H1 (cell line): ENCODE data around the gene SOX10. TPM values are rescaled to one million over a fixed set of nuclear protein-coding genes. Genes with fewer than 3 reads are reported as not detected.

Source experiments
- CTCF ChIA-PET: fragments of 300-600 bp; sonication (Branson Sonifier 250); formaldehyde crosslinking; loops from one replicate; lab custom pipeline; 2021; ENCODE audit not compliant: partially characterized antibody; lab: Charles Lee
- POLR2A ChIA-PET: fragments of 300-600 bp; sonication (Branson Sonifier 250); formaldehyde crosslinking; loops from one replicate; lab custom pipeline; 2021; ENCODE audit warnings: inconsistent platforms; ENCODE audit not compliant: partially characterized antibody; lab: Charles Lee
- DNase-seq, 2 experiments: peaks; one replicate each; pipeline versions ENCODE4 v3.0.0 to v3.0.0-alpha.2; 2010 to 2022; ENCODE audit warnings: low spot score in 2 of 2, low read depth in 1 of 2, mixed read lengths in 1 of 2
- FAIRE-seq: peaks from 2 replicates; lab custom pipeline; 2011; peaks lifted over from hg19 to GRCh38; lab: Jason Lieb, UNC
- H2AFZ ChIP-seq: 2 replicates; pipeline ENCODE4 v1.8.1; 2012; ENCODE audit warnings: low read length, inconsistent platforms
- H2AK5ac ChIP-seq: 2 replicates; pipeline ENCODE4 v1.6.1; 2013; ENCODE audit warnings: low read depth, low read length
- H2BK120ac ChIP-seq: replicated peaks from 2 replicates; pipeline ENCODE3; 2013; ENCODE audit warnings: low read depth, low read length, inconsistent platforms
- H2BK12ac ChIP-seq: 2 replicates; pipeline ENCODE4 v1.6.1; 2013; ENCODE audit warnings: low read depth, low read length
- H2BK15ac ChIP-seq: 2 replicates; pipeline ENCODE4 v1.6.1; 2013; ENCODE audit warnings: low read length
- H2BK20ac ChIP-seq: 2 replicates; pipeline ENCODE4 v1.6.1; 2013; ENCODE audit warnings: low read length
- H2BK5ac ChIP-seq: 2 replicates; pipeline ENCODE4 v1.6.1; 2013; ENCODE audit warnings: low read depth, low read length
- H3K14ac ChIP-seq: 2 replicates; pipeline ENCODE4 v1.6.1; 2013; ENCODE audit warnings: inconsistent platforms; ENCODE audit not compliant: insufficient read length
- H3K18ac ChIP-seq: 2 replicates; pipeline ENCODE4 v1.6.1; 2013; ENCODE audit warnings: low read length; ENCODE audit errors: extremely low read depth
- H3K23ac ChIP-seq: 2 replicates; pipeline ENCODE4 v1.6.1; 2013; ENCODE audit warnings: inconsistent platforms; ENCODE audit not compliant: insufficient read length
- H3K23me2 ChIP-seq: 2 replicates; pipeline ENCODE4 v1.6.1; 2013; ENCODE audit warnings: low read depth, low read length
- H3K27ac ChIP-seq: 2 replicates; pipeline ENCODE4 v1.6.1; 2011; ENCODE audit warnings: low read depth, low read length, inconsistent platforms
- H3K27me3 ChIP-seq, 4 experiments: replicated peaks in 1 of 4; 1 replicate in 1 of 4; 2 replicates in 3 of 4; pipeline versions ENCODE4 v1.6.1 to v1.8.1; 2011 to 2013; ENCODE audit warnings: low read length in 3 of 4, mild to moderate bottlenecking in 3 of 4, inconsistent platforms in 2 of 4, mixed read lengths in 2 of 4, moderate library complexity in 1 of 4; ENCODE audit not compliant: control insufficient read depth in 3 of 4, insufficient read depth in 3 of 4; ENCODE audit errors: extremely low read depth in 1 of 4
- H3K36me3 ChIP-seq, 4 experiments: 2 replicates each; pipeline versions ENCODE4 v1.6.1 to v1.8.1; 2011 to 2013; ENCODE audit warnings: mild to moderate bottlenecking in 4 of 4, low read length in 3 of 4, moderate library complexity in 2 of 4, control low read depth in 1 of 4, inconsistent platforms in 1 of 4; ENCODE audit not compliant: insufficient read depth in 4 of 4, control insufficient read depth in 2 of 4
- H3K4ac ChIP-seq: replicated peaks from 2 replicates; pipeline ENCODE3; 2013; ENCODE audit warnings: low read length, low read depth, mixed read lengths, inconsistent platforms; ENCODE audit not compliant: insufficient read length
- H3K4me1 ChIP-seq, 4 experiments: replicated peaks in 1 of 4; 1 replicate in 1 of 4; 2 replicates in 3 of 4; pipeline versions ENCODE4 v1.6.1 to v1.8.1; 2011 to 2013; ENCODE audit warnings: low read length in 3 of 4, inconsistent platforms in 2 of 4, mixed read lengths in 1 of 4; ENCODE audit not compliant: insufficient read depth in 4 of 4, control insufficient read depth in 3 of 4
- H3K4me2 ChIP-seq, 2 experiments: 2 replicates each; pipeline versions ENCODE4 v1.6.1 to v1.8.1; 2011 to 2013; ENCODE audit warnings: low read depth in 2 of 2, low read length in 2 of 2, control low read depth in 1 of 2, inconsistent platforms in 1 of 2, mild to moderate bottlenecking in 1 of 2; ENCODE audit not compliant: insufficient read depth in 1 of 2
- H3K4me3 ChIP-seq, 4 experiments: fragments of 200-600, 300-600 bp in 1 of 4; sonication (generic), shearing (Covaris generic), sonication (Bioruptor Twin) in 1 of 4; 2 replicates each; pipeline versions ENCODE4 v1.5.1 to v1.8.1; 2011 to 2016; ENCODE audit warnings: low read length in 4 of 4, low read depth in 3 of 4, control low read depth in 2 of 4, inconsistent platforms in 2 of 4, mild to moderate bottlenecking in 2 of 4, mixed read lengths in 1 of 4, moderate library complexity in 1 of 4; ENCODE audit not compliant: insufficient read depth in 2 of 4; ENCODE audit errors: extremely low read depth in 1 of 4
- H3K56ac ChIP-seq: replicated peaks from 2 replicates; pipeline ENCODE3; 2013; ENCODE audit warnings: low read depth, mild to moderate bottlenecking, mixed read lengths, low read length, inconsistent platforms; ENCODE audit not compliant: insufficient read length
- H3K79me1 ChIP-seq: 2 replicates; pipeline ENCODE4 v1.6.1; 2013; ENCODE audit warnings: low read depth, low read length, control low read depth
- H3K79me2 ChIP-seq, 2 experiments: 2 replicates each; pipeline versions ENCODE4 v1.6.1 to v1.8.1; 2012 to 2013; ENCODE audit warnings: low read length in 2 of 2, mild to moderate bottlenecking in 2 of 2, inconsistent platforms in 1 of 2; ENCODE audit not compliant: insufficient read depth in 2 of 2, control insufficient read depth in 1 of 2
- H3K9ac ChIP-seq, 4 experiments: replicated peaks in 1 of 4; 1 replicate in 1 of 4; 2 replicates in 3 of 4; pipeline versions ENCODE4 v1.6.1 to v1.8.1; 2011 to 2013; ENCODE audit warnings: low read depth in 3 of 4, low read length in 3 of 4, control low read depth in 2 of 4, mild to moderate bottlenecking in 2 of 4, moderate library complexity in 2 of 4, inconsistent platforms in 1 of 4; ENCODE audit errors: extremely low read depth in 1 of 4
- H3K9me3 ChIP-seq, 2 experiments: 2 replicates each; pipeline versions ENCODE4 v1.6.1 to v1.8.1; 2012 to 2013; ENCODE audit warnings: mild to moderate bottlenecking in 2 of 2, moderate library complexity in 2 of 2, control low read depth in 1 of 2, inconsistent platforms in 1 of 2, low read depth in 1 of 2, low read length in 1 of 2, mixed read lengths in 1 of 2; ENCODE audit not compliant: insufficient read depth in 2 of 2
- H4K20me1 ChIP-seq, 2 experiments: replicated peaks in 1 of 2; 2 replicates each; pipeline versions ENCODE3 to v1.8.1; 2011 to 2013; ENCODE audit warnings: inconsistent platforms in 2 of 2, low read length in 2 of 2, mild to moderate bottlenecking in 1 of 2; ENCODE audit not compliant: insufficient read depth in 2 of 2, control insufficient read depth in 1 of 2
- H4K5ac ChIP-seq: 2 replicates; pipeline ENCODE4 v1.6.1; 2013; ENCODE audit warnings: low read length, low read depth, mixed read lengths, inconsistent platforms; ENCODE audit not compliant: insufficient read length
- H4K8ac ChIP-seq: 2 replicates; pipeline ENCODE4 v1.8.0; 2013; ENCODE audit warnings: mild to moderate bottlenecking, moderate library complexity, low read length, inconsistent platforms; ENCODE audit not compliant: insufficient read depth; ENCODE audit errors: extremely low read depth
- H4K91ac ChIP-seq: replicated peaks from 2 replicates; pipeline ENCODE3; 2013; ENCODE audit warnings: low read length, mixed read lengths, inconsistent platforms; ENCODE audit not compliant: insufficient read length
- WGBS, 2 experiments: shearing (Covaris generic) in 1 of 2; methylation state at CpG; one replicate each; pipeline versions ENCODE4 v1.1.6 to v1.1.7; 2013 to 2015; ENCODE audit warnings: low lambda C conversion rate in 2 of 2, mixed read lengths in 2 of 2, inconsistent platforms in 1 of 2, low coverage in 1 of 2, missing lambda C conversion rate in 1 of 2; ENCODE audit not compliant: insufficient replicate concordance in 2 of 2, insufficient coverage in 1 of 2, insufficient read length in 1 of 2; ENCODE audit errors: extremely low coverage in 1 of 2, missing lambda C conversion rate in 1 of 2; 5-methylcytosine and 5-hydroxymethylcytosine counted together
- polyA plus RNA-seq, 7 experiments: library from polyadenylated mRNA; depleted of rRNA in 3 of 7; stranded (reverse) in 5 of 7; unstranded in 2 of 7; fragments of >200 nt in 5 of 7; fragments of 200-250 nt in 2 of 7; gene quantifications; 1 replicate in 5 of 7; 2 replicates in 1 of 7; 4 replicates in 1 of 7; pipeline versions ENCODE4 v1.2.1 to v1.2.3, GENCODE V29; 2011 to 2013; ENCODE audit warnings: missing spikeins in 2 of 7, mixed read lengths in 2 of 7
- total RNA-seq: library from RNA; stranded (reverse); fragmentation: NEBNext Ultra II Directional; extraction: Animal tissue kit (Norgen Biotek cat#: 25700); gene quantifications from 2 replicates; pipeline ENCODE4 v1.2.1, GENCODE V29; 2021

Gene SOX10
- total and polyA plus RNA-seq, 2 of the 8 experiments (the other 6 are each of a cell fraction or from before 2014, with no cell fraction given): 2.7 TPM

GRCh38 chr22:37991731-37992442, 7.5 kb upstream of the SOX10 start:
- 90% methylated on average over 6 of the region's 6 CpGs; no CpG with 5 or more reads in 1 of the 2 experiments for WGBS, 2 experiments
- Histone ChIP-seq H4K20me1 (no peaks in the 10 kb centered on the region), H4K91ac (no peak overlapping the region), H3K14ac (no peak overlapping the region), H2BK20ac (no peak overlapping the region), H2BK120ac (no peak overlapping the region), H2BK12ac (no peak overlapping the region), H3K4me1 (peaks cover 0 to 5% (median 1%) of the 10 kb centered on the region in 4 experiments; a peak in 2 of 7 replicates), H3K23me2 (no peaks in the 10 kb centered on the region), H3K56ac (no peak overlapping the region), H2BK15ac (no peak overlapping the region), H3K4ac (no peak overlapping the region), H4K5ac (no peak overlapping the region), H2BK5ac (no peak overlapping the region), H3K18ac (no peak overlapping the region), H3K79me2 (no peaks in the 10 kb centered on the region), H4K8ac (no peak overlapping the region), H3K23ac (no peak overlapping the region), H2AFZ (no peak overlapping the region), H2AK5ac (no peak overlapping the region), H3K27me3 (no peaks in the 10 kb centered on the region; a peak in 1 of 7 replicates), H3K9ac (no peak overlapping the region), H3K4me2 (no peak overlapping the region), H3K79me1 (no peaks in the 10 kb centered on the region), H3K4me3 (no peak overlapping the region), H3K27ac (no peak overlapping the region), H3K9me3 (no peaks in the 10 kb centered on the region), H3K36me3 (no peaks in the 10 kb centered on the region; a peak in 1 of 8 replicates)
- FAIRE-seq (no peak), DNase-seq (no peak)
- ChIA-PET POLR2A (interaction anchor here (1.4 kb wide), 2 partner anchors 7 to 8 kb away, joined by 4 to 7 read pairs; partner anchors contain the start of gene SOX10), CTCF (interaction anchor here (1.9 to 4.3 kb wide), 2 partner anchors 8 to 11 kb away, joined by 8 to 20 read pairs; partner anchors contain the start of gene SOX10)
